Stimulated activated CD8-positive, alpha-beta memory T cell treated with anti-CD3 and anti-CD28 coated beads, Interleukin-4, amount 100 ng/mL, for 48 hours (primary cell): ENCODE results near the gene KLC1.
A peak's percentile ranks its signal among the peaks of the same experiment; 100 is the strongest.
"Not testable (repeated sequence)": the region's sequence is repeated elsewhere in the genome, so short reads cannot be mapped to it uniquely, and the experiment has no call there.

Source experiments
- DNase-seq: peaks from one replicate; pipeline ENCODE4 v3.0.0-alpha.2; 2020

The KLC1 gene

GRCh38 chr14:103625356-103626095 is 3.5 kb upstream of the KLC1 start:
- DNase-seq: peak; percentile 39

DNA sequence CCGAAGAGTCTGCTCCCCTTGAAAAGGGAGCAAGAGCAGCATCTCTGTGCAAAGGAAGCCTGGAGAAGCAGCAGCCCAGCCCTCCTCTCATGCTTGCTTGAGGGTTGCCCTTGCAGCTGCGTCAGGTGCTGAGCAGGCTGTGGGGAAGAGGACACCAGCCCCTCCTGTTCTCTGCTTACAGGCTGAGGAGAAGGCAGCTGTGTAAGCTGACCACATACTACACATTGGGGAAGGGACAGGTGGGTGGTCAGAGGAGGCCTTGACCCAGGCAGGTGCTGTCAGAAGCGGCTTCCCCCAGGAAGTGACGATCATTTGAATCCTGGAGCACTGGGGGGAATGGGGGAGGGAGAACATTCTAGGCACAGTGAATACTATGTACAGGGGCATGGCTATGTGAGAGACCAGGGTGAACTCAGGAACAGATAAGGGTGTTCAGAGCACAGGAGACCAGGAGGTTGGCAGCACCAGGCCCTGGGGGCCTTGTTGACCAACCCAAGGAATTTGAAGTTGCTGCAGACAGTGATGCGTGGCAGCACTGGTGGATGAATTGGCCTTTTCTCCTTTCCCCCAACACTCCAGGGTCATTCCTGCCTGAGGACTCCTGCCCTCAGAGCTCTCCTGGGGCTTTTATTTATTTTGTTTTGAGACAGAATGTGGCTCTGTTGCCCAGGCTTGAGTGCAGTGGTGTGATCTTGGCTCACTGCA is 2.7 kb upstream of the KLC1 start:
- no peak for DNase-seq

GRCh38 chr14:103627073-103628025 is 1.7 kb upstream of the KLC1 start:
- DNase-seq: no peak

DNA sequence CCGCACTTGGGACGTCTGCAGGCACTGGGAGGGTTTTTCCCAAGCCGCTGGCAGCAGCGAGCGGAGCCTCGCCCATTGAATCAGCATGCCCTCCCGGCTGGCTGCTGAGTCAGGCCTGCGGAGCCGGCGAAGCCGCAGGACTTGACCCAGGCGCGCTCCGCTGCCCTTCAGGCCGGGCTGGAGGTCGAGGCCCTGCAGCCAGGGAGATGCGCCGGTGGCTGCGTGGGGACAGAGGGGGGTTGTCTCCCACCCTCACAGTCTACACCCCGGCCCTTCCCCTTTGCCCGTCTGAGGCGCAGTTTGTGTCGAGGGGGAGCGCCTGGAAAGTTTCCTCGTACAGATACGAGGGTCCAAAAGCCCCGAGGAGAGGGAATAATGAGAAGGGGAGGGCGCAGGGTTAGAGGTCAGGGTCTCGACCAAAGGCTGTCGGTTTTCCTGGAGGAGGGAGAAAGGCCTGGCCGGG is 759 bp upstream of the KLC1 start:
- peak; percentile 39 for DNase-seq

GRCh38 chr14:103629503-103630121 is 601 bp downstream of the KLC1 start:
- DNase-seq: peak; percentile 73

DNA sequence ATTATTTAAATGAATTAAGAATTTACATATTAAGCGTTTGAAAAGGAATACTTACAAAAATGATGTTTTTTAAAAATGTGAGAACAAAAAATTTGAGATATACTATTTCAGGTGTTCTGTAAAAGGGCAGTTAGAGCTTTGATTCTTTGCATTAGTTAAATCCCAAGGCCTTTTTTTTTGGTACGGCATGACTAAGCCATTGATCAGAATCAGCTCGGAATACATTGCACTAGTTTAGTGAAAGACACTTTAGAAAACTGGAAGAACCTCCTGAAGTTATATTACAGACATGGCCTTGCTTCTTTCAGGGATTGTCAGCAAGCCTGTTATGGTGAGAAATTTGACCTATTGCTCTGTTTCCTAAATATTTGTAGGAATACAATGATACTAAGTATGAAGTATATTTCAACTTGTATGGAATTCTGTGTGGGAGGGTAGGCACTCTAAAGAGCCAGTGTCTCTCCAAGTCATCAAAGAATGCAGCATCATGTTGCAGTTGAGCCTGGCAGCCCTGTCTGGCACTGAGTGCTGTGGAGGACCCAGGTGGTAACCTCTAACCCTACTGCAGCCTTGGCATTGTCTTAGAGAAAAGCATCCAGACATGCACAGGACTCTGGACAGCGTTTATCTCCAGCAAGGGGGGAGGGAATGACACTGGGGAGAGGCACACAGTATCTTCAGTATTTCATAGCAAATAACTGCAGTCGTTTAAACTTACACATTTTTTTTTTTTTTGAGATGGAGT is 1.5 kb downstream of the KLC1 start:
- DNase-seq: no peak

- DNase-seq: no peak
Measured at GRCh38 chr14:103633391-103633790, 4.4 kb downstream of the KLC1 start.

DNA sequence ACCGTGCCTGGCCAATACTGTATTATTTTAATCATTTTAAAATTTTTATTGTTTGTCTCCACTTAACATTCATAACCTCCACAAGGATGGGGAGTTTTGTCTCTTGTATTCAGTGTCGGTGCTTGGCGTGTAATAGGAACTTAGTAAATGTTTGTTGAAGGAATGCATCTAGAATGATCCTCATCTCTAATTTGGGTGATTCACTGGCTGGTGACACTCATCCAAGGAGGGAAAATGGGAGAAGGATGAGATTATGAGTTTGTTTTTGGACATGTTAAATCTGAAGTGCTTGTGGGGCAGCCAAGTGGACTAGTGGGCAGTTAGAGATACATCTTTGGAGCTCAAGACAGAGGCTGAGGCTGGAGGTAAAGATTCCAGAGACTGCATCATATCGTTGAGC is 5.1 kb downstream of the KLC1 start:
- DNase-seq: no peak

DNA sequence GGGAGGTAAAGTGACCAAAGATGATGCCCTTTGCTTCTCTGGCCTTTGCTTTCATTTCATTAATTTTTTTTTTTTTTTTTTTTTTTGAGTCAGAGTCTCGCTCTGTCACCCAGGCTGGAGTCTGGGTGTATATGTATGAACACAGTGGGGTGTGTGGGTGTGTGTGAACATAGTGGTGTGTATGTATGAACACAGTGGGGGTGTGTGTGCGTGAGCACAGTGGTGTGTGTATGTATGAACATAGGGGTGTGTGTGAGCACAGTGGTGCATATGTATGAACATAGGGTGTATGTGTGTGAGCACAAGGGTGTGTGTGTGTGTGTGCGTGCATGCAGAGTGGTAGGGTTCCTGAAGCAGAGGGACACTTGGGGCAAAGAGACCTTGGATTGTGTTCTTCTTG is 9.6 kb downstream of the KLC1 start:
- no peak for DNase-seq

DNA sequence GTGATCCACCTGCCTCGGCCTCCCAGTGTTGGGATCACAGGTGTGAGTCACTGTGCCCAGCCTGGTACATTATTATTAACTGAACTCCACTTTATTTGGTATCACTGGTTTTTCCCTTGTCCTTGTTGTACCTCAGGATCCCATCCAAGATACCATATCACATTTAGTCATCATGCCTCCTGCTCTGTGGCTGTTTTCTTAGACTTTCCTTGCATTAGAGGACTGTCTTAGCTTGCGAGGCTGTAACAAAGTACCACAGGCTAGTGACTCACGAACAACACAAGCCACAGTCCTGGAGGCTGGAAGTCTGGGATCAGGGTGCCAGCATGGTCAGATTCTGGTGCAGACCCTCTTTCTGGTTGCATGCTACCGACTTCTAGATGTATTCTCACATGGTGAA is 12.2 kb downstream of the KLC1 start:
- no peak for DNase-seq

- no peak for DNase-seq
Measured at GRCh38 chr14:103646189-103646588, 17.2 kb downstream of the KLC1 start.

DNA sequence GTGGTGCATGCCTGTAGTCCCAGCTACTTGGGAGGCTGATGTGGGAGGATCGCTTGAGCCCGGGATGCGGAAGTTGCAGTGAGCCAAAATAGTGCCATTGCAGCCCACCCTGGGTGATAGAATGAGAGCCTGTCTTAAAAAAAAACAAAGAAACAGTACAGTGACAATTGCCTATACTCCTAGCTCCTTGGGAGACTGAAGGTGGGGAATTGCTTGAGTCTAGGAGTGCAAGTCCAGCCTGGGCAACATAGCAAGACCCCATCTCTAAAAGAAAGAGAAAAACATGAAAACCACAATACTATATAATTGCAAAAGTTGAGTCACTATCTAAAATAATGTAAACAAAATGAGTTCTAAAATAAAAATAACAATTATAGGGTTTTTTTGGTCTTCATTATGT is 20.0 kb downstream of the KLC1 start:
- no peak for DNase-seq

GRCh38 chr14:103650213-103650612 is 21.2 kb downstream of the KLC1 start:
- DNase-seq: no peak

GRCh38 chr14:103651585-103651984 is 22.6 kb downstream of the KLC1 start:
- no peak for DNase-seq

DNA sequence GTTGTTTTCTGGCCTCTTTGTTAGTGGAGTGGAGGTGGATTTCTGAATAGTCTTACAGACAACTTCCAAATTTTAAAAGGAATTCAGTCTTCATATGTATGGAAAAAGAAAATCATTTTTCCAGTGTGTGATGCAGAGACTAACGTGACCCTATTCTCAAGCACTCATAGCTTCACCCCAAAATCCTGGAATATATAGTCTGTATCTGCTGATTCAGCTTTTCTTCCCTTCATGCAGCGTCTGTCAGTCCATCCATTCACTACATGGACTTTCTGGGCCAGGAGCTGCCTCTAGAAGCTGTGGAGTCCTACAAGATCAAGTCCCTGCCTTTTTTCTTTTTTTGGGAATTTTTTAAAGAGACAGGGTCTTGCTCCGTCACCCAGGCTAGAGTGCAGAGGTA is 23.8 kb downstream of the KLC1 start:
- DNase-seq: no peak

GRCh38 chr14:103653336-103653735 is 24.3 kb downstream of the KLC1 start:
- not testable (repeated sequence) for DNase-seq

DNA sequence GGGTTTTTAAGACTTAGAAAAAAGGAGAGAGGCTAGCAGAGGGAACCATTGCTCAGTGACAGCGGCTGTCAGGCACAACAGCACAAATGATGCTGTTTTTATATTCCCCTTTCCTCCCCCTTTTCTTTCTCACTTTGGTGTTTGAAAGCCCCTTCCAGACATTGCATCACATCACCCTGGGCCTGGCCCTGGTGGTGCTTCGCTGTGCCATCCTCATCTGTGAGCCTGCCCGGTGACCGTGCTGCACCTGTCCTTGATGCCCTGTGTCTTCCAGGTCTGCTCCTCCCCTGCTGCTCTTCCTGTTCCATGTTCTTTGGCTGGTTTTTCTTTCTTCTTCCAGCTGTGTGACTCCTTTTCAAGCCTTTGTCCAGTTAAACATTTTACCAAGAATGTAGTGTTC is 24.8 kb downstream of the KLC1 start:
- no peak for DNase-seq

GRCh38 chr14:103654619-103655018 is 25.6 kb downstream of the KLC1 start:
- DNase-seq: no peak

- no peak for DNase-seq
Measured at GRCh38 chr14:103656031-103656755, 27.2 kb downstream of the KLC1 start.

- no peak for DNase-seq
Measured at GRCh38 chr14:103656756-103657133, 27.7 kb downstream of the KLC1 start.

DNA sequence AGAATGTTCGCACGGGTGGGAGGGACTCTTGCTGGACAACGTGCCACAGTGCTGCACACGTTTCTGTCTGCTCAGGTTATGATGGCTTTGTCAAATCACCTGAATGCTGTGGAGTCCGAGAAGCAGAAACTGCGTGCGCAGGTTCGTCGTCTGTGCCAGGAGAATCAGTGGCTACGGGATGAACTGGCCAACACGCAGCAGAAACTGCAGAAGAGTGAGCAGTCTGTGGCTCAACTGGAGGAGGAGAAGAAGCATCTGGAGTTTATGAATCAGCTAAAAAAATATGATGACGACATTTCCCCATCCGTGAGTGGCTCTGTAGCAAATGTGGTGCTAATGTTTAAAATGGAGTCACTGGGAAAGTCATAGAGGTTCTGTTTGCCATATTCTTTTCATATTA is 28.5 kb downstream of the KLC1 start:
- no peak for DNase-seq

DNA sequence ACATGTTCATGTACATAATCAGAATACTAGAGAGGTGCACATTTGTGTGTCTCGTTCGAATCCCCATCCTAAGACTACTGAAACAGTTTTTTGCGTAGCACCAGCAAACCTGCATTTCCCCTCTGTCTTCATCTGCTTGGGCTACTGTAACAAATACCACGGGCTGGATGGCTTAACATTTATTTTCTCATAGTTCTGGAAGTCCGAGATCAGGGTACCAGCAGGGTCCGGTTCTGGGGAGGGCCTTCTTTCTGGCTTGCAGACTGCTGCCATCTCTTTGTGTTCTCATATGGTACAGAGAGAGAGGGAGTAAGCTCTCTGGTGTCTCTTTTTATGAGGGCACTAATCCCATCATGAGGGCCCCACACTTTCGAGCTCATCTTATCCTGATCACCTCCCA is 30.6 kb downstream of the KLC1 start:
- no peak for DNase-seq
